Cardiac fibroblast (primary cell): ENCODE data around the gene GPC3.

Experiments
- DNase-seq, 2 donors: peaks; one replicate each; pipeline versions ENCODE4 v3.0.0 to v3.0.0-alpha.2; 2010; ENCODE audit warnings: low read depth in 2 of 2
- H3K4me3 ChIP-seq, 2 donors: replicated peaks in 1 of 2; 1 replicate in 1 of 2; 2 replicates in 1 of 2; pipeline ENCODE4 v1.5.1; 2011; ENCODE audit warnings: low read depth in 2 of 2, low read length in 2 of 2, mild to moderate bottlenecking in 2 of 2, moderate library complexity in 1 of 2
- TF ChIP-seq, protein P1 (sequence below): IDR thresholded peaks from one replicate; pipeline ENCODE4 v1.5.1; 2011; ENCODE audit warnings: low read depth, mild to moderate bottlenecking, low read length, inconsistent platforms

Gene GPC3

DNA sequence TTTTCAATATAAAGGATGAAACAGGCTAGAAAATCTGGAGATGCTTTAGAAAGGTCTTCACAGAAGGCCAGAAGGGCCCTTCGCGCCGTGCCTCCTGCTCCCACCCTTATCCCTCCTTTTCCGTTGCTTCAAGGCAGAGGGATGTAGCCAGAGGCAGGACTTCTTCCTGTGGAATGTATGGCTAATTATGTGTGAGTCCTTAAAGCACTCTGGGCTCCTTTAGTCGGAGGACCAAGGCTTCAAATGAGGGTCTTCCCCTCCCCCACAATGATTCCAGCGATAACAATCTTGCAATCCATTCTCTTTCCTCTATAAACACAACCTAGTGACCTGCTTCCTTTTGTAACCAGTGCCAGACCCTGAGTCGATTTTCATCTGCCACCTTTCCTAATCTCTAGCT, 103.5 kb downstream of the GPC3 start:
- TF ChIP-seq, protein P1, sequence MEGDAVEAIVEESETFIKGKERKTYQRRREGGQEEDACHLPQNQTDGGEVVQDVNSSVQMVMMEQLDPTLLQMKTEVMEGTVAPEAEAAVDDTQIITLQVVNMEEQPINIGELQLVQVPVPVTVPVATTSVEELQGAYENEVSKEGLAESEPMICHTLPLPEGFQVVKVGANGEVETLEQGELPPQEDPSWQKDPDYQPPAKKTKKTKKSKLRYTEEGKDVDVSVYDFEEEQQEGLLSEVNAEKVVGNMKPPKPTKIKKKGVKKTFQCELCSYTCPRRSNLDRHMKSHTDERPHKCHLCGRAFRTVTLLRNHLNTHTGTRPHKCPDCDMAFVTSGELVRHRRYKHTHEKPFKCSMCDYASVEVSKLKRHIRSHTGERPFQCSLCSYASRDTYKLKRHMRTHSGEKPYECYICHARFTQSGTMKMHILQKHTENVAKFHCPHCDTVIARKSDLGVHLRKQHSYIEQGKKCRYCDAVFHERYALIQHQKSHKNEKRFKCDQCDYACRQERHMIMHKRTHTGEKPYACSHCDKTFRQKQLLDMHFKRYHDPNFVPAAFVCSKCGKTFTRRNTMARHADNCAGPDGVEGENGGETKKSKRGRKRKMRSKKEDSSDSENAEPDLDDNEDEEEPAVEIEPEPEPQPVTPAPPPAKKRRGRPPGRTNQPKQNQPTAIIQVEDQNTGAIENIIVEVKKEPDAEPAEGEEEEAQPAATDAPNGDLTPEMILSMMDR: no peak
- H3K4me3 ChIP-seq: no peak overlapping the region
- DNase-seq: no peak

DNA sequence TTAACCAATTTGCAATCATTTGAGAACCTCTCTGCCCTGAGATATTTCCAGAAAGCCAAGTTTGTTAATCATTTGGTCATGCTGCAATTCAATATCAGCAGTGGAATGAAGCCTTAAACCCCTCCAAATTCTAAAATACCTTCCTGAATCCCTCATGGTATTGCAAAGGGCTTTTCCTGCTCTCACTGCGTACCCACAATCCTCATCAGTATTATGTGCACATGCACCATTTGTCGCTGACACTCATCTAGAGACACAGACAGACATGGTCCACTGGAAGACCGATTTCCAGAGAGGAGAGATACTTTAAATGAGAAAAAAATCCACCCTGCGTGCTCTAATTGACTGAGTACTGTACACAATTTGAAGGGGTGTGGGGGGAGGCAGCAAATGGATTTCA, 104.4 kb downstream of the GPC3 start:
- TF ChIP-seq, protein P1: no peak
- no peak overlapping the region for H3K4me3 ChIP-seq
- DNase-seq: no peak

DNA sequence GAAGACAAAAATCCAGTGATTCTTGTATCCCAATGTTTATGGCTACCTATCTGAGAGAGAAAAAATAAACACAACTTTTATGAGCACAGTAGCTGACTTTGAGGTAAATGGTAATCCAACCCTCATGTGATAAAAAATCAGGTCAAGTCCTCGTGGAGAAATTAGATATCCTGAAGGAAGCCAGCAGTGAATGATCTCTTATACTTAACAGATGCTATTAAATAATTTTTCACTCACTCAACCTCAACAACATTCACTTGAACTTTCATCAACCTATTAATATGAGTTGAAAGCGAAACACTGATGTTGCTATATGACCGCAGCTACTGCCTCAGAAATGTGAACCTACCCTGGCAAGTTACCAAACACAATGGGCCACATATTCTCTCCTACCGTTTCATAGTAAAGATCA, 105.4 kb downstream of the GPC3 start:
- no peak for DNase-seq
- H3K4me3 ChIP-seq: no peak overlapping the region
- TF ChIP-seq, protein P1: no peak

DNA sequence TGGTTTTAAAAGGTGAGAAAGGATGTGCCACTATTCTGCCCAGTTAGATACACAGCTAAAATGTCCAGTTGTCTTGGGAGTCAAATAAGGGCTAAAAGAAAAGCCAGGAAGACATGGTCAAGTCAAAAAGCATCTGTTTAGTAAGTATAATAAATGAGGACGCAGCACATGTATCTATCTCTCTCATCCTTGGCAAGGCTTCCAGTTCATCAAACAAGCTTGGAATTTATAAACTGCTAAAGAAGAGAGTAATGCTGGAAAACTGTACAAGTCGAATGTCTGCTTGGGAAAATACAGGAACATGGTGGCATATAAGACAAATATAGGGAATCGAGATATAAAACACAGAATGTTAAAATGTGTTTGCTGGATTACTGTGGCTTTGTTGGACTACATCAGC, 106.7 kb downstream of the GPC3 start:
- TF ChIP-seq, protein P1: no peak
- H3K4me3 ChIP-seq: no peak overlapping the region
- no peak for DNase-seq

DNA sequence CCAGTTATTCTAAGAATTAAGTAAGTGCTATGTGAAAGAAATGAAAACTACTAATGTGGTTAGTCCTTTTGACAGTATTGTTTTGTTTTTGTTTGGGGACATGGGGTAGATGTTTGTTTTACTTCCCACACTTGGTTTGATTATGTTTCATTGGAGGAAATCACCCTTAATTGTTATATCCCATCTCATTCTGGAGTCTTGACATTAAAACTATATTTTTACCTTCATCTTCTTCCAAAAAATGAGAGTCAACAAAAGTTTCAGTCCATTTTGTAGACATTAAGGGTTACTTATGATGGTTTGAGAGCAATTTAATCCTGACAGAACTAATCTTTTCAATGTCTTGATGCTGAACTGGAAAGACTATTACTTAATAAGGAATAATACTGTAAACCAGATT, 108.7 kb downstream of the GPC3 start:
- no peak overlapping the region for H3K4me3 ChIP-seq
- TF ChIP-seq, protein P1: no peak
- DNase-seq: no peak

DNA sequence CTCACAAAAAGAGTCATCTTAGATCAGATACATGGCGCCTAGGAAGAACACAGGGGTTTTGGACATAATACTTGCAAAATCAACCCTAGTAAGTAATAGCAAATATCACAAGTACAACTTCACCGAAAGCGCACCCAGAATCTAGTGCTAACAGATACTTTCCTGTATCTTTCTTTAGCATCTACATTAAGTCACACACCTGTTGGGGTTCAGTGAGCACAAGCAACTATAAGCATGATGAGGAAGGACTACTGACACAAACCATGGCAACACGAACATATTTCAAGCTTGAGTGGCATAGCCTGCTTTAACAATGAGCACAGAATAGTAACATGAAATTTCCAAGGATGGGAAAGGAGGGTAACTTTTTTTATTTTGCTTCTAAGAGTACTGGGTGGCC, 116.1 kb downstream of the GPC3 start:
- no peak overlapping the region for H3K4me3 ChIP-seq
- no peak for DNase-seq
- TF ChIP-seq, protein P1: no peak

DNA sequence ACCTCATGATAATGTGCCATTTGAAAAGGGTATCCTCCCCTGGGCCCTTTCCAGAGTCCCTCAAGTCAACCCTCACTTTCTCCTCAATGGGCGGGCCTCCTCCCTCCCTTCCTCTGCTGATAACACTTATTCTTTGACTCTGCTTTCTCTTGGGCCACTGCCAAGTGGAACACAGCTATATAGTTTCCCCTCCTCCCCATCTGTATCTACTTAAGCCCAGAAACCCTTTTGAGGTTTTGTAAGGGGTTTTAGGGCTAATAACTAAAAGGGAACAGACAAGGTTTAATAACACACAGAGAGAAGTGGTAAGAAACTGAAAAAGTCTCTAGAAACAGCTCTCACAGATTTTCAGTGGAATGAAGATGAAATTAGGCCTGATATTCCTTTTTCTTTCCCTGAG, 116.7 kb downstream of the GPC3 start:
- no peak for DNase-seq
- no peak overlapping the region for H3K4me3 ChIP-seq
- TF ChIP-seq, protein P1: no peak
